HG03280 (cell line): Measurements from ENCODE around the gene SEMA4B.
"Not testable (repeated sequence)": the region's sequence is repeated elsewhere in the genome, so short reads cannot be mapped to it uniquely, and the experiment has no call there.

Experiments used
- ATAC-seq: cut with Tn5 transposase; IDR thresholded peaks from one replicate; pipeline ENCODE4 v1.9.1; 2021; ENCODE audit warnings: mild to moderate bottlenecking, moderate library complexity; ENCODE audit not compliant: unreplicated experiment

The SEMA4B gene

DNA sequence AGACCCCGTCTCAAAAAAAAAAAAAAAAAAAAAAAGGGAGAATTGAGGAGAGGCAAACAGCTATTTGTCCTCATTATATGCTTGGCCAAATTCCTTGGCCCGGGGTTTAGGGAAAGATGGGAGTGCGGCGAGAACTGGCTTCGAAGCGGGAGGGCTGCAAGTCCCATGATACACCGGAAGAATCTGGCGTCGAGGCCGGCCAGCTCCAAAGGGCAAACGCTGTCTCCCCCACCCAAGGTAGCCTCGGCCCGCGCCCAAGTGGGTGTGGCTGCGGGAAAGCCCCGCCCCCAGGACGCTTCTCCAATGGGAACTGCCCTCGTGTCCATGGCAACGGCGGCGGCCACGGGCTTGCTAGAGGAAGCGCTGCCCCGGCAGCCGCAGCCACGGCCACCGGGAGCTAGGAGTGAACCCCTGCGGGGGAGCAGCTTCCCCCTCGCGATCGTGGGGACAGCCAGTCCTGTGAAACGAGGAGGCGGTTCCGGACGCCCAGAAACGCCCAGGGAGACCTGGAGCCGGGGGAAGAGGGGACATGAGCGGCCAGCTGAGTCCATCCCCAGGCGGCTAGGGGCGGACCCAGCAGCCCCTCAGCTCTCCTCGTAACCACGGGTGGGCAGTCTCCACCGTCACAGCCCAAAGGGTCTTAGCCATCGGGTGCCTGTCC, 48.2 kb downstream of the SEMA4B start, which contains the start of gene TTLL13:
TTLL13 (plus strand) TSS at position 354 of the 661 bp plus-strand sequence. CDS start 1,075 bp downstream, outside the sequence.
- no peak for ATAC-seq

DNA sequence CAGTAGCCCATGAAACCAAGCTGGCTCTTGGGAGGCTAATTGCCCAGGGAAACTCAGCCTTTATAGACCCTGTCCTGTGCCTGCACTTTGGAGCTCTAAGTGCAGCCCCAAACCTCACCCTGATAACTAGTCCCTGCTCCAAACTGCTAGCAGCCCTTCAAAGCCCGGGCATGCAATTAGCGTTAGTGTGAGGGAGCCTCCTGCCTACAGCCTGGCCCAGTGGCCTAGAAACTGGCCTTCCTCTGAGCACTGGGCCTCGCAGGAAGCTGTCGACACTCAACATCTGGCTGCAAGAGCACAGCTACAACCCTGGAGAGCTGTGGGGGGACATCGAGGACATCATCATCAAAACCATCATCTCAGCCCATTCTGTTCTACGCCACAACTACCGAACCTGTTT, 56.6 kb downstream of the SEMA4B start:
- no peak for ATAC-seq

DNA sequence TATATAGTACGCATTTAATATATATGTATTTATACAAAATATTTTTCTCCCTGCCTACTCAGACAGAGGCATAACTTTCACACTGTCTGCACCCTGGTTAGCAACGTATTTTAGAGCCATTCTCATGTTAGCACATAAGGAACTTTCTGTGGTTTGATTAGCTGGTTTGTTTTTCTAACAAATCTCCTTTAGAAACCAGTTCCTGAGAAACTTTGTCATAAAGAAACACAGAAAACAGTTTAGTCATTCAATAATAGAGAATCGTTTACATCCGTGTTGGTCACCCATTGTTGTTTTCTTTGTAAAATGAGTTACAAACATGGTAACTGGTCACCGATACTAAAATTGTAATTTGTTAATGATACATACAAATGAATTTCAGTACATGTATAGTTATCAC, 58.4 kb downstream of the SEMA4B start:
- ATAC-seq = peak; percentile 83

DNA sequence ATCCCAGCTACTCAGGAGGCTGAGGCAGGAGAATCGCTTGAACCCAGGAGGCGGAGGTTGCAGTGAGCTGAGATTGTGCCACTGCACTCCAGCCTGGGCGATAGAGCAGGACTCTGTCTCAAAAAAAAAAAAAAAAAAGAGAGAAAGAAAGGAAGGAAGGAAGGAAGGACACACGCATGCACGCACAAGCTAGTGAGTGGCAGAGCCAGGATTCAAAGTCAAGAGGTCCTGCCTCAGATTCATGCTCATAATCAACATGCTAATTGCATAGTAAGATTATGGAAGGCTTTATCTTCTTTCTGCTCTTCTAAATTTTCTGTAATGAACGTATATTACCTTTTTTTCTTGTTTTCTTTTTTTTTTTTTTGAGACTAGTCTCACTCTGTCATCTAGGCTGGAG, 59.6 kb downstream of the SEMA4B start:
- not testable (repeated sequence) for ATAC-seq

DNA sequence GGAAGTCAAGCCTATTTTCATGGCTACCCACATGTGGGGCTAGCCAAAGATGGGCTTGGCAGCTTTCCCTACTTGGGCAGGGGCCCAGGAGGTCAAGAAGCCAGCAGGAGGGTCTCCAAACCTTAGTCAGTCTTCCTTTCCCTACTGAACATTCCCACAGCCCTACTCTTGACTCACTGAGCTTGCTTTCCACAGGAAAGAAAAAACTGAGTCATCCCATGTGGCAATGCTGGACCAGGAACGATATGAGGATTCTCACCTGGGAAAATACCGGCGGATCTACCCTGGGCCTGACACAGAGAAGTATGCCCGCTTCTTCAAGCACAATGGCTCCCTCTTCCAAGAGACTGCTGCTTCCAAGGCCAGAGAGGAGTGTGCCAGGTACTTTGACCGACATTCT, 60.7 kb downstream of the SEMA4B start:
- no peak for ATAC-seq

DNA sequence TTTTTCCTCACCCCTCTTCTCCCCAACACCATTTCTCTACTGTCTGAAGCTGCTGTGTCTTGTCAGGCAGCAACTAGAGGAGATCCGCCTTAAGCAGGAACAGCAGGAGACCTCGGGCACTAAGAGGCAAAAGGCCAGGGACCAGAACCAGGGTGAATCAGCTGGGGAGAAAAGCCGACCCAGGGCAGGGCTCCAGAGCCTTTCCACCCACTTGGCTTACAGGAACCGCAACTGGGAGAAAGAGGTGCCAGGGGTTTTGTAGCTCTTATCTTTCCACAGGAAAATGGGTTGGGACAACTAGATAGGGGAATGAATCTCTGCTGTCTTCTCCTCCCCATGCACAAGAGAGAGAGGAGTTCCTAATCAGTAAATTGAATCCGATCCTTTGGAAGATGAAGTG, 61.3 kb downstream of the SEMA4B start:
- no peak for ATAC-seq

DNA sequence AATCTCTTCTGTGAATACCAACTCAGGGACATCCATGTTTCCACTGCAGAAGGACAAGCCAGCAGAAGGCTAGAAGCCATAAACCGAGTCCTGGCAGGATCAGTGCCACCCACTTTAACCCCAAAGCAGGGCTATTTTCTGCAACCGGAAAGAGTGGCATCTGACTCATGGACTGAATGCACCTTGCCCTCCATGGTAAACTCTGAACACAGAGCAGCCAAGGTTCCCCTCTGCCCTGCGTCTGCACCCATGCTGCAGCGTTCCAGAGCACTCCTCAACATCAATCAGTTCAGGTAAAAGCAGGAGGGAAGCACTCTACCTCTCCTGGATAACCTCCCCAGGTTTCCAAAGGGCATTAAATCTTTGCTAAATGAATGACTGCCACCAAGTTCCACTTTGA, 63.5 kb downstream of the SEMA4B start:
- no peak for ATAC-seq

DNA sequence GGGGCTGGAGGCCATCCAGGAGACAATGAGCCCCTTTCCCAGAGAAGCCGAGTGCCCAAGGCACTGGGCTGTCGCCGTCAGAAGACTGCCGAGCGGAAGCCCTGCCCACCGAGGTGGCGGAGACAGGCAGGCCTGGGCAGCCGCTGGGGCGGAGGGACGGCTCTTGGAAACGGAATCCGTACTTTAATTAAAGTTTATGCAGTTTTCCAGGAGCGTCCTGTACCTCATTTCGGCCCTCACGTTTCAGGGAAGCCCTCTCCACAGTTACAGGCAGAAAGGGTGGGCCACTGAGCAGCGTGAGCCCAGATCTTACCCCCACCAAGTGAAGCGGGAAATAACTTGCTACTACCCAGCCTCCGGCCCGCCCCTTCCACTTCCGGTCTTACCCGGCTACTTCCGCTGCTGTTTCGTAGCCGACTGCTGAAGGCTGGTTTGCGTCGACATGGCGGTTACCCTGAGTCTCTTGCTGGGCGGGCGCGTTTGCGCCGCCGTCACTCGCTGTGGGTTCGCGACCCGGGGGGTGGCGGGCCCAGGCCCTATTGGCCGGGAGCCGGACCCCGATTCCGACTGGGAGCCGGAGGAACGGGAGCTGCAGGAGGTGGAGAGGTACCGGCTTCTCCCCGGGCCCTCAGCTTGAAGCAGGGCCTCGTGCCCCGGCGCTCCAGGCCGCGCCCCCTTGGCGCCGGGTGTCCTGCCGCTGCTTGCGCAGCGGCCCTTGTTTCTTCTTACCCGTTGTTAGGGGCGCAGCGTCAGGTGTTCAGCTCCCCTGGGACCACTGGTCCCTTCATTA, 64.3 kb downstream of the SEMA4B start, which contains the start of gene NGRN:
NGRN (plus strand) TSS at position 402 of the 790 bp plus-strand sequence; CDS start at position 443, 41 bp downstream.
- ATAC-seq = peak; percentile 88

DNA sequence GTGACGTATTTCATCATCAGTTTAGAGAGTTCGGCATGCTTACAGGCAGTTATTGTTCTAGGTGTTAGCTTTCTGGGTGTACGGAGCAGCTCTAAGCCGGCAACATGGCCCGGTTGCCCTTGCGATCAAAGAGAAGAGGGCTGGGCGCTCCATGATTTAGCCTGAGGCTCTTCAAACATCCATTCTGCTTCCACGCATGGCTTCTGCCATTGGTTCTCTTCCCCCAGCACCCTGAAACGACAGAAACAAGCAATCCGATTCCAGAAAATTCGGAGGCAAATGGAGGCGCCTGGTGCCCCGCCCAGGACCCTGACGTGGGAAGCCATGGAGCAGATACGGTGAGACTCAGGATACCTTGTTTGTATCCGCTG, 64.9 kb downstream of the SEMA4B start:
- ATAC-seq = peak; percentile 11

DNA sequence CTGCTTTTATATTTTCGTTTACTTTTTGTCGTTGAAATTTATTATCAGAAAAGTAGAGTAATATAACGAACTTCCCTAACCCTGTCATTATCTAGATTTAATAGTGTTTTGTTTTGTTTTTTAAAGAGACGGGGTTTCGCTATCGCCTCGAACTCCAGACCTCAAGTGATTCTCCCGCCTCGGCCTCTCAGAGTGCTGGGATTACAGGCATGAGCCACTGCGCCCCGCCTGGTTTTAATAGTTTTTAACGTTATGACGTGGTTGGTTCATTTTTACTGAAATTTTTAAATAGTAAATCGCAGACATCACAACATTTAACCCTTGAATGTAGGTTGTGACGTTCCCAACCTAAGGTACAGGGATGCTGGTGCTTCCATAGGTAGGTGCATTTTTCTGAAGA, 65.4 kb downstream of the SEMA4B start:
- no peak for ATAC-seq

DNA sequence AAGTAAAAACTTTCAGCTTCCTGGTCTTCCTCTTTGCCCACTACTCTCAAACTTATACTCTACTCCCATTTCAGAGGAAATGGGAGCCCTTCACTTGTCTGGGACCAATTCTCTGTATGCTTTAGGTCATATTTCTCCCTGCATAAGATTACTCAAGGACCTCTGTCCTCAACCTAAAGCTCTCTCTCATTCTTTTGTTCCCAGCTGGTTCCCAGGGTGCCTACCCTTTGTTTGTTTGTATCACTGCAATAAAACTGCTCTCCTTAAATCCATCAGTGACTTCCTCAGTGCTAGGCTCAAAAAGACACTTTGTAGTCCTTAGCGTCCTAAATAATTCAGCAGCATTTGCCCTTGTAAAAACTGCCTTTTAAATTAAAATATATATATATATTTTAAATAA, 67.3 kb downstream of the SEMA4B start:
- no peak for ATAC-seq

DNA sequence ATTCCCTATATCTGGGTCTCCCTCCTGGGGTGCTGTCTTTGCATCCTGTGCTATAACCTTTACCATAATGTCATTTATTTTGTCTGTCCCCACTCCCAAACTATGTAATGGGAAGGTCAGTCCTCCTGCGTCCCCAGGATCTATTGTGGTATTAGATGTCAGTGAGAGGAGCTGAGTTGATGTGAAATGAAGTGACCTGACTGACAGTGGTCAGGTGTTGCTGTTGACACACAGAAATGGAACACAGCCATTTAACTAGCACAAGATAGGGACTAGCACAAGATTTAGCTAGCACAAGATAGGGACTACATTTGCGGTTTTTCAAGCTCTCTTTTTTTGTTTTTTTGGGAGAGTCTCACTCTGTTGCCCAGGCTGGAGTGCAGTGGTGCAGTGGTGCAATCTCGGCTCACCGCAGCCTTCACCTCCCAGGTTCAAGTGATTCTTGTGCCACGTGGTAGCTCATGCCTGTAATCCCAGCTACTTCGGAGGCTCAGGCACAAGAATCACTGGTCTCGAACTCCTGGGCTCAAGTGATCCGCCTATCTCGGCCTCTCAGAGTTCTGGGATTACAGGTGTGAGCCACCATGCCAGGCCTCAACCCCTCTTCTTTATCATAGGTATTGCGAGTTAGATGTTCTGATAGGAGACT, 69.5 kb downstream of the SEMA4B start:
- no peak for ATAC-seq

DNA sequence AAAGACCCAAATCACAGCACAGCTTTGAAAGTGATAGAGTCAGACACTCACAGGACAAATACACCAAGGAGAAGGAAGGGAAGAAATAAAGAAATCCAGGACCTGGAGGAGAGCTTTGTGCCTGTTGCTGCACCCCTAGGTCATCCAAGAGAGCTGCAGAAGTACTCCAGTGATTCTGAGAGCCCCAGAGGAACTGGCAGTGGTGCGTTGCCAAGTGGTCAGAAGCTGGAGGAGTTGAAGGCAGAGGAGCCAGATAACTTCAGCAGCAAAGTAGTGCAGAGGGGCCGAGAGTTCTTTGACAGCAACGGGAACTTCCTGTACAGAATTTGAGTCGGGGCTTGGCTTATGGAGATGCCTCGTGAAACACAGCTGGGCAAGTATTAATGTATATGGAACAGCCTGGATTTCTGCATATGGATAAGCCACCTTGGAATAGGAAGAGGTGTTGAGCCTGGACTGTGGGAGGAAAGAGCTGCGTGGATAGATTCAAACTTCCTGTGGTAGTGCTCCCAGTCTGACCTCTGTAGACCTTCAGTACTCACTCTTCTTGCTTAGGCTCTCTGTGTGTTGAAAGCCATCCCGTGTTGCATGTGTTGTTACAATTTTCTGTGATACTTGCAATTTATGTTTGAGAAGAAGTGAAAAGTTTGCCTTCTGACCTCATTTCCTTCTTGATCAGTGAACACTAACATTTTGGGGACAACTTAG, 70.5 kb downstream of the SEMA4B start:
- no peak for ATAC-seq

DNA sequence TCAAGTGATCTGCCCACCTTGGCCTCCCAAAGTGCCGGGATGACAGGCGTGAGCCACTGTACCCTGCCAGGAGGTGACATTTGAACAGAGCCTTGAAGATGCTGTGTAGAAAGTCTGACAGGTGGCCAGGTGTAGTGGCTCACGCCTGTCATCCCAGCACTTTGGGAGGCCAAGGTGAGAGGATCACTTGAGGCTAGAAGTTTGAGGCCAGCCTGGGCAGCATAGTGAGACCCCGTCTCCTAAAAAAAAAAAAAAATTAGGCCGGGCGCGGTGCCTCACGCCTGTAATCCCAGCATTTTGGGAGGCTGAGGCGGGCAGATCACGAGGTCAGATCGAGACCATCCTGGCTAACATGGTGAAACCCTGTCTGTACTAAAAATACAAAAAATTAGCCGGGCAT, 77.3 kb downstream of the SEMA4B start:
- ATAC-seq = not testable (repeated sequence)
